Fibroblast of villous mesenchyme (primary cell): Measurements from ENCODE around the gene ENPP6. TPM values are rescaled to one million over a fixed set of nuclear protein-coding genes. Genes with fewer than 3 reads are reported as not detected.

Source experiments
- DNase-seq: peaks from one replicate; pipeline ENCODE4 v3.0.0-alpha.2; 2010; ENCODE audit warnings: low read depth
- H3K4me3 ChIP-seq: 2 replicates; pipeline ENCODE4 v1.5.1; 2011; ENCODE audit warnings: low read depth, mild to moderate bottlenecking, low read length
- CTCF ChIP-seq: IDR thresholded peaks from 2 replicates; pipeline ENCODE4 v1.5.1; 2012; ENCODE audit warnings: low read depth, mild to moderate bottlenecking, low read length; ENCODE audit not compliant: insufficient read depth
- total RNA-seq: library from RNA; depleted of rRNA; stranded (reverse); fragments of >200 nt; gene quantifications from 2 replicates; pipeline ENCODE4 v1.2.3, GENCODE V29; 2012

The ENPP6 gene
- total RNA-seq, 1 donor, result not detected

DNA sequence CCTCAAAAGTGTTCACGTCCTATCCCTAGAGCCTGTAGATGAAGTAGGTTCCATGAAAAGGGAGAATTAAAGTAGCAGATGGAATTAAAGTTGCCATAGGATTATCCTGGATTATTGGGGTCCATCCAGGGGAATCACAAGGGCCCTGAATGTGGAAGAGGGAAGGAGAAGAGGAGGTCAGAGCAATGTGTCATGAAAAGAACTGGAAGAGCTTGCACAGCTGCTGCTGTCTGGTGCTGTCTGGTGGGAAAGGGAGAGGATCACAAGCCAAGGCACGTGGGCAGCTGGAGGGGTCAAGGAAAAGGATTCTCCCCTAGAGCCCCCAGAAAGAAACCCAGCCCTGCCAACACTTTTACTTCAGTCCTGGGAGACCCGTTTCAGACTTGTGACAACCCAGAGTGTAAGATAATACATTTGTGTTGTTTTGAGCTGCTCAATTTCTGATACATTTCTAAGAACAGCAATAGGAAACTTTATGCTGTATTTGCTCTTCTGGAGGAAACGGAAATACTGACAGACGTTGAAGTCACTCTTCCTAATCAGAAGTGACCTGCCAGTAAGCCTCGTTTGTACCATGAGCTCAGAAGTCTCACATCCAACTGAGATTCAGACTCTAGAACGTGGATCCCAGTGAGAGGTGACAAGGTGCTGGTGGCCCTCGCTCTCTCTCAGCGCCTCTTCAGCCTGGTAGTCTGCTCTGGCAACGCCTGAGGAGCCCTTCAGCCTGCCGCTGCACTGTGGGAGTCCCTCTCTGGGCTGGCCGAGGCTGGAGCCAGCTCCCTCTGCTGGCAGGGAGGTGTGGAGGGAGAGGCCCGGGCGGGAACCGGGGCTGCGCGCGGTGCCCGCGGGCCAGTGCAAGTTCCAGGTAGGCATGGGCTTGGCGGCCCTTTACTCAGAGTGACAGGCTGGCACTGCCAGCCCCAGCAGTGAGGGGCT is 34.7 kb upstream of the ENPP6 start:
- no peak overlapping the region for H3K4me3 ChIP-seq
- DNase-seq, result no peak
- no peak for TF ChIP-seq CTCF

DNA sequence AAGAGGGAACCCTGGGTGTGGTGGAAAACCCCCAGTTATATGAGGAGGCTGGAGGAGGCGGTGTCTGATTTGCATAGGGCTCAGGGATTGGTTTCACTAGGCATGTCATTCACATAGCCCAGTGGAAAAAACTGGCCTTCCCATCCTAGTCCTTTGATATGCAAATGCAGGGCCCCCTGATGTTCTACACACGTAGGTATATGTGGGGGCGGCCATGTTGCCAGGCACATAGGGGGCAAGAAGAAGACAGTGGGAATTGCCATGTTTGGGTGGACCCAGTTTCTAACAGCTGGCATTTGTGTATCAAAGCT is 34.0 kb upstream of the ENPP6 start:
- DNase-seq, result no peak
- H3K4me3 ChIP-seq, result no peak overlapping the region
- no peak for TF ChIP-seq CTCF

- peak; percentile 62 for TF ChIP-seq CTCF
- no peak overlapping the region for H3K4me3 ChIP-seq
- peak; percentile 60 for DNase-seq
Observed at GRCh38 chr4:184250795-184251669, 33.4 kb upstream of the ENPP6 start.

- no peak overlapping the region for H3K4me3 ChIP-seq
- TF ChIP-seq CTCF, result no peak
- peak; percentile 17 for DNase-seq
Observed at GRCh38 chr4:184248216-184248615, 30.5 kb upstream of the ENPP6 start.

DNA sequence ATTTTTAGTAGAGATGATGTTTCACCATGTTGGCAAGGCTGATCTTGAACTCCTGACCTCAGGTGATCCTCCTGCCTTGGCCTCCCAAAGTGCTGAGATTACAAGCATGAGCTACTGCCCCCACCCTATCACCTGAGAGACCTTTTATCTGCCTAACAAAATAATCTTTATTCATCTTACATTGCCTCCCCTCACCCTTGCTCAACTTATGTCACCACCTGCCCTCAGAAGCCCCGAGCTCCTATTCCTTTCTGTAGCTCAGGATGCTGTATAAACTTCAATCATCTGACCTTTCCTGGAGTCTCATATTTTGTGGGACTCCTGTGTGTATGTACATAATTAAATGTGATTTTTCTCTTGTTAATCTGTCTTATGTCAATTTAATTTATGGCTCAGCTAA is 29.7 kb upstream of the ENPP6 start:
- no peak overlapping the region for H3K4me3 ChIP-seq
- TF ChIP-seq CTCF, result no peak
- no peak for DNase-seq

DNA sequence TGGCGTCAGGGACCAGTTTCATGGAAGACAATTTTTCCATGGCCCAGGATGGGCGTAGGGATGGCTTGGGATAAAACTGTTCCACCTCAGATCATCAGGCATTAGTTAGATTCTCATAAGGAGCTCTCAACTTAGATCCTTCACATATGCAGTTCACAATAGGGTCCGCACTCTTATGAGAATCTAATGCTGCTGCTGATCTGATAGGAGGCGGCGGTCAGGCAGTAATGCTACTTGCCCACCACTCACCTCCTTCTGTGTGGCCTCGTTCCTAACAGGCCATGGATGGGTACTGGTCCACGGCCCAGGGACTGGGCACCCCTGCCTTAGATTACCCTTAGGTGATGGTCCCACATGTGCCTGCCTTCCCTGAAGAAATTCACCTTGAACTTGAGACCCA is 28.8 kb upstream of the ENPP6 start:
- DNase-seq, result no peak
- TF ChIP-seq CTCF, result no peak
- no peak overlapping the region for H3K4me3 ChIP-seq
